Esophagus muscularis mucosa (tissue), 3 donors: ENCODE results near the gene ALDH7A1.

ENCODE experiments used
- EP300 ChIP-seq: sonication (generic); formaldehyde crosslinking; IDR thresholded peaks from one replicate; pipeline ENCODE4 v1.6.1; 2017; ENCODE audit warnings: antibody characterized with exemption
- TF ChIP-seq, protein P1 (sequence below), 3 experiments: fragments of 200-600 bp in 2 of 3; fragments of 450-650 bp in 1 of 3; sonication (generic) in 2 of 3; IDR thresholded peaks; one replicate each; pipeline ENCODE4 v1.5.1; 2017 to 2019; ENCODE audit warnings: antibody characterized with exemption in 3 of 3, mild to moderate bottlenecking in 2 of 3, moderate library complexity in 1 of 3

DNA sequence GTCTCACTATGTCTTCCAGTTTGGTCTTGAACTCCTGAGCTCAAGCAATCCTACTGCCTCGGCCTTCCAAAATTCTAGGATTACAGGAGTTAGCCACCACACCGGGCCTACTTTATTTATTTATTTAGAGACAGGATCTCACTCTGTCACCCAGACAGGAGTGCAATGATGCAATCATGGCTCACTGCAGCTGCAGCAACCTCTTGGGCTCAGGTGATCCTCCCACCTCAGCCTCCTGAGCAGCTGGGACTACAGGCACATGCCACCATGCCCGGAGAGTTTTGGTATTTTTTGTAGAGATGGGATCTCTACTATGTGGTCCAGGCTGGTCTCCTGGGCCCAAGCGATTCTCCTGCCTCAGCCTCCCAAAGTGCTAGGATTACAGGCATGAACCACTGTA, 38.5 kb upstream of the ALDH7A1 start:
- TF ChIP-seq, protein P1, sequence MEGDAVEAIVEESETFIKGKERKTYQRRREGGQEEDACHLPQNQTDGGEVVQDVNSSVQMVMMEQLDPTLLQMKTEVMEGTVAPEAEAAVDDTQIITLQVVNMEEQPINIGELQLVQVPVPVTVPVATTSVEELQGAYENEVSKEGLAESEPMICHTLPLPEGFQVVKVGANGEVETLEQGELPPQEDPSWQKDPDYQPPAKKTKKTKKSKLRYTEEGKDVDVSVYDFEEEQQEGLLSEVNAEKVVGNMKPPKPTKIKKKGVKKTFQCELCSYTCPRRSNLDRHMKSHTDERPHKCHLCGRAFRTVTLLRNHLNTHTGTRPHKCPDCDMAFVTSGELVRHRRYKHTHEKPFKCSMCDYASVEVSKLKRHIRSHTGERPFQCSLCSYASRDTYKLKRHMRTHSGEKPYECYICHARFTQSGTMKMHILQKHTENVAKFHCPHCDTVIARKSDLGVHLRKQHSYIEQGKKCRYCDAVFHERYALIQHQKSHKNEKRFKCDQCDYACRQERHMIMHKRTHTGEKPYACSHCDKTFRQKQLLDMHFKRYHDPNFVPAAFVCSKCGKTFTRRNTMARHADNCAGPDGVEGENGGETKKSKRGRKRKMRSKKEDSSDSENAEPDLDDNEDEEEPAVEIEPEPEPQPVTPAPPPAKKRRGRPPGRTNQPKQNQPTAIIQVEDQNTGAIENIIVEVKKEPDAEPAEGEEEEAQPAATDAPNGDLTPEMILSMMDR (IDR thresholded peaks at IDR 0.05), result no peak
- TF ChIP-seq EP300, result no peak
